Liver (tissue), 9 donors: ENCODE results near the gene PCDHB7. TPM values are rescaled to one million over a fixed set of nuclear protein-coding genes. Genes with fewer than 3 reads are reported as not detected.
"Not testable (repeated sequence)": the region's sequence is repeated elsewhere in the genome, so short reads cannot be mapped to it uniquely, and the experiment has no call there.

ENCODE experiments used
- DNase-seq: peaks from one replicate; pipeline ENCODE4 v3.0.0-alpha.2; 2017; ENCODE audit warnings: low spot score
- H3K27ac ChIP-seq, 2 donors: one replicate each; pipeline ENCODE4 v1.7.0; 2013; ENCODE audit warnings: inconsistent platforms in 2 of 2, low read length in 2 of 2, control low read depth in 1 of 2, low read depth in 1 of 2, mild to moderate bottlenecking in 1 of 2
- H3K27me3 ChIP-seq, 4 donors: one replicate each; pipeline versions ENCODE4 v1.6.1 to v1.7.0; 2013; ENCODE audit warnings: low read length in 3 of 4, inconsistent platforms in 1 of 4, mild to moderate bottlenecking in 1 of 4, moderate library complexity in 1 of 4; ENCODE audit not compliant: control insufficient read depth in 4 of 4, insufficient read depth in 4 of 4
- H3K36me3 ChIP-seq, 4 donors: one replicate each; pipeline versions ENCODE4 v1.6.1 to v1.7.0; 2013; ENCODE audit warnings: low read length in 3 of 4, mild to moderate bottlenecking in 3 of 4, low read depth in 1 of 4, moderate library complexity in 1 of 4; ENCODE audit not compliant: control insufficient read depth in 4 of 4, insufficient read depth in 3 of 4
- H3K4me1 ChIP-seq, 4 donors: one replicate each; pipeline versions ENCODE4 v1.6.1 to v1.7.0; 2013; ENCODE audit warnings: low read length in 3 of 4, mild to moderate bottlenecking in 3 of 4, moderate library complexity in 1 of 4; ENCODE audit not compliant: control insufficient read depth in 4 of 4, insufficient read depth in 4 of 4
- H3K4me3 ChIP-seq, 3 donors: one replicate each; pipeline versions ENCODE4 v1.6.1 to v1.7.0; 2013; ENCODE audit warnings: low read length in 3 of 3, control low read depth in 1 of 3, low read depth in 1 of 3, mild to moderate bottlenecking in 1 of 3
- H3K9ac ChIP-seq, 2 donors: one replicate each; pipeline ENCODE4 v1.7.0; 2013; ENCODE audit warnings: low read length in 2 of 2, mild to moderate bottlenecking in 2 of 2, moderate library complexity in 2 of 2, control low read depth in 1 of 2, low read depth in 1 of 2
- H3K9me3 ChIP-seq, 4 donors: one replicate each; pipeline versions ENCODE4 v1.6.1 to v1.7.0; 2013; ENCODE audit warnings: low read length in 3 of 4; ENCODE audit not compliant: control insufficient read depth in 4 of 4
- FOXA1 ChIP-seq: IDR thresholded peaks from 2 replicates; pipeline ENCODE4 v1.6.1; 2016; ENCODE audit warnings: antibody characterized with exemption
- FOXA2 ChIP-seq: IDR thresholded peaks from 2 replicates; pipeline ENCODE4 v1.6.1; 2016; ENCODE audit warnings: antibody characterized with exemption
- GABPA ChIP-seq, 2 donors: IDR thresholded peaks in 1 of 2; conservative IDR thresholded peaks in 1 of 2; 2 replicates each; pipeline ENCODE4 v1.6.1; 2016; ENCODE audit warnings: antibody characterized with exemption in 2 of 2, mild to moderate bottlenecking in 1 of 2, moderate library complexity in 1 of 2
- HNF4A ChIP-seq, 2 donors: conservative IDR thresholded peaks; 2 replicates each; pipeline ENCODE4 v1.6.1; 2016; ENCODE audit warnings: antibody characterized with exemption in 2 of 2, mild to moderate bottlenecking in 2 of 2
- HNF4G ChIP-seq: IDR thresholded peaks from 2 replicates; pipeline ENCODE4 v1.6.1; 2016; ENCODE audit warnings: antibody characterized with exemption
- JUND ChIP-seq, 2 donors: IDR thresholded peaks; 2 replicates each; pipeline ENCODE4 v1.6.1; 2016; ENCODE audit warnings: antibody characterized with exemption in 2 of 2
- NR2F2 ChIP-seq: IDR thresholded peaks from 2 replicates; pipeline ENCODE4 v1.6.1; 2016; ENCODE audit warnings: antibody characterized with exemption
- RAD21 ChIP-seq, 2 donors: IDR thresholded peaks; 2 replicates each; pipeline ENCODE4 v1.6.1; 2016; ENCODE audit warnings: antibody characterized with exemption in 2 of 2, mild to moderate bottlenecking in 2 of 2
- RXRA ChIP-seq, 2 donors: IDR thresholded peaks; 2 replicates each; pipeline ENCODE4 v1.6.1; 2017 to 2018; ENCODE audit warnings: antibody characterized with exemption in 2 of 2, mild to moderate bottlenecking in 1 of 2
- TAF1 ChIP-seq: conservative IDR thresholded peaks from 2 replicates; pipeline ENCODE4 v1.6.1; 2016; ENCODE audit warnings: antibody characterized with exemption, mild to moderate bottlenecking
- YY1 ChIP-seq: IDR thresholded peaks from 2 replicates; pipeline ENCODE4 v1.6.1; 2016; ENCODE audit warnings: antibody characterized with exemption, mild to moderate bottlenecking
- WGBS: extraction: QIAGEN DNeasy Blood & Tissue Kit; methylation state at CpG from one replicate; pipeline ENCODE4 v1.1.7; 2013; 5-methylcytosine and 5-hydroxymethylcytosine counted together
- polyA plus RNA-seq, 2 donors: library from polyadenylated mRNA; stranded (reverse) in 1 of 2; unstranded in 1 of 2; fragments of 200-250 nt in 1 of 2; fragments of >200 nt in 1 of 2; fragmentation: Nextera tagmentation in 1 of 2; extraction: Ambion mirVana in 1 of 2; gene quantifications; one replicate each; pipeline versions ENCODE4 v1.2.1 to v1.2.3, GENCODE V29; 2013 to 2015
- total RNA-seq, 2 donors: library from RNA; depleted of rRNA; stranded (reverse); fragments of >200 nt; gene quantifications; one replicate each; pipeline ENCODE4 v1.2.3, GENCODE V29; 2014
- TF ChIP-seq, protein P1 (sequence below): IDR thresholded peaks from 2 replicates; pipeline ENCODE4 v1.6.1; 2016; ENCODE audit warnings: antibody characterized with exemption
- TF ChIP-seq, protein P2 (sequence below): IDR thresholded peaks from 2 replicates; pipeline ENCODE4 v1.6.1; 2016; ENCODE audit warnings: antibody characterized with exemption
- TF ChIP-seq, protein P3 (sequence below): fragments of 150-350 bp; IDR thresholded peaks from 2 replicates; pipeline ENCODE4 v1.5.1; 2017; ENCODE audit warnings: improper control_type of control experiment, low read depth, low read length; ENCODE audit not compliant: missing input control
- TF ChIP-seq, protein P4 (sequence below): IDR thresholded peaks from 2 replicates; pipeline ENCODE4 v1.6.1; 2016; ENCODE audit warnings: antibody characterized with exemption
- TF ChIP-seq, protein P5 (sequence below): IDR thresholded peaks from 2 replicates; pipeline ENCODE4 v1.6.1; 2016; ENCODE audit warnings: antibody characterized with exemption, mild to moderate bottlenecking
- donor health status: healthy.
- donor health status: healthy.
- donor health status: healthy.
- donor health status: healthy.
- donor health status: healthy.

The PCDHB7 gene
- total and polyA plus RNA-seq, 4 donors = 0.08 to 0.21 (median 0.09) TPM; not detected in 1

DNA sequence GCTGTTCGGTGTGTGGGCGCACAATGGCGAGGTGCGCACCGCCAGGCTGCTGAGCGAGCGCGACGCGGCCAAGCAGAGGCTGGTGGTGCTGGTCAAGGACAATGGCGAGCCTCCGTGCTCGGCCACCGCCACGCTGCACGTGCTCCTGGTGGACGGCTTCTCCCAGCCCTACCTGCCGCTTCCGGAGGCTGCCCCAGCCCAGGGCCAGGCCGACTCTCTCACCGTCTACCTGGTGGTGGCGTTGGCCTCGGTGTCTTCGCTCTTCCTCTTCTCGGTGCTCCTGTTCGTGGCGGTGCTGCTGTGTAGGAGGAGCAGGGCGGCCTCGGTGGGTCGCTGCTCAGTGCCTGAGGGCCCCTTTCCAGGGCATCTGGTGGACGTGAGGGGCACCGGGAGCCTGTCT is 7.4 kb downstream of the PCDHB7 start:
- WGBS = 33% methylated on average over 32 of the region's 32 CpGs
- not testable (repeated sequence) for H3K36me3 ChIP-seq, H3K4me3 ChIP-seq, H3K4me1 ChIP-seq, DNase-seq, H3K27ac ChIP-seq, H3K9ac ChIP-seq
- Histone ChIP-seq H3K27me3 (peaks cover 0 to 16% (median 4%) of the 10 kb centered on the region in 4 donors), H3K9me3 (peaks cover 20 to 53% (median 27%) of the 10 kb centered on the region in 4 donors)

DNA sequence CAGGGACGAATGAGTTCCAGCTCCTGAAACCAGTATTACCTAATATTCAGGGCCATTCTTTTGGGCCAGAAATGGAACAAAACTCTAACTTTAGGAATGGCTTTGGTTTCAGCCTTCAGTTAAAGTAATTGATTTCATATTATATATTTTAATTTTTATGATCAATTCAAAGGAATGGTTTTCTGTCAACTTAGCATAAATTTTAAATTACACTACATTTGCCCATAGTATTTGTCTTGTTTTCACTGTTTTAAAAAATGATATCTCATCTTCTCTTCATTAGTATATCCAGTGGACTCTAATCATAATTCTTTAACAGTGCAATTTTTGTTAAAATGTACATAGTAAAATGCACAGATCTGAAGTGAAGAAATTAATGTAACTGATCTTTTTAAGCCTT is 7.9 kb downstream of the PCDHB7 start:
- no peak overlapping the region for H3K4me3 ChIP-seq
- TF ChIP-seq GABPA (IDR thresholded peaks at IDR 0.05 in 1 of 2, conservative IDR thresholded peaks at IDR 0.05 in 1 of 2) (no peak), FOXA2 (no peak), RAD21 (IDR thresholded peaks at IDR 0.05) (no peak), NR2F2 (no peak), YY1 (no peak), RXRA (IDR thresholded peaks at IDR 0.05) (no peak), HNF4A (conservative IDR thresholded peaks at IDR 0.05) (no peak), HNF4G (no peak), JUND (IDR thresholded peaks at IDR 0.05) (no peak), TAF1 (no peak), FOXA1 (no peak)
- TF ChIP-seq, protein P1, sequence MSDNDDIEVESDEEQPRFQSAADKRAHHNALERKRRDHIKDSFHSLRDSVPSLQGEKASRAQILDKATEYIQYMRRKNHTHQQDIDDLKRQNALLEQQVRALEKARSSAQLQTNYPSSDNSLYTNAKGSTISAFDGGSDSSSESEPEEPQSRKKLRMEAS = no peak
- TF ChIP-seq, protein P2, sequence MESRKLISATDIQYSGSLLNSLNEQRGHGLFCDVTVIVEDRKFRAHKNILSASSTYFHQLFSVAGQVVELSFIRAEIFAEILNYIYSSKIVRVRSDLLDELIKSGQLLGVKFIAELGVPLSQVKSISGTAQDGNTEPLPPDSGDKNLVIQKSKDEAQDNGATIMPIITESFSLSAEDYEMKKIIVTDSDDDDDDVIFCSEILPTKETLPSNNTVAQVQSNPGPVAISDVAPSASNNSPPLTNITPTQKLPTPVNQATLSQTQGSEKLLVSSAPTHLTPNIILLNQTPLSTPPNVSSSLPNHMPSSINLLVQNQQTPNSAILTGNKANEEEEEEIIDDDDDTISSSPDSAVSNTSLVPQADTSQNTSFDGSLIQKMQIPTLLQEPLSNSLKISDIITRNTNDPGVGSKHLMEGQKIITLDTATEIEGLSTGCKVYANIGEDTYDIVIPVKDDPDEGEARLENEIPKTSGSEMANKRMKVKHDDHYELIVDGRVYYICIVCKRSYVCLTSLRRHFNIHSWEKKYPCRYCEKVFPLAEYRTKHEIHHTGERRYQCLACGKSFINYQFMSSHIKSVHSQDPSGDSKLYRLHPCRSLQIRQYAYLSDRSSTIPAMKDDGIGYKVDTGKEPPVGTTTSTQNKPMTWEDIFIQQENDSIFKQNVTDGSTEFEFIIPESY = no peak
- TF ChIP-seq, protein P3, sequence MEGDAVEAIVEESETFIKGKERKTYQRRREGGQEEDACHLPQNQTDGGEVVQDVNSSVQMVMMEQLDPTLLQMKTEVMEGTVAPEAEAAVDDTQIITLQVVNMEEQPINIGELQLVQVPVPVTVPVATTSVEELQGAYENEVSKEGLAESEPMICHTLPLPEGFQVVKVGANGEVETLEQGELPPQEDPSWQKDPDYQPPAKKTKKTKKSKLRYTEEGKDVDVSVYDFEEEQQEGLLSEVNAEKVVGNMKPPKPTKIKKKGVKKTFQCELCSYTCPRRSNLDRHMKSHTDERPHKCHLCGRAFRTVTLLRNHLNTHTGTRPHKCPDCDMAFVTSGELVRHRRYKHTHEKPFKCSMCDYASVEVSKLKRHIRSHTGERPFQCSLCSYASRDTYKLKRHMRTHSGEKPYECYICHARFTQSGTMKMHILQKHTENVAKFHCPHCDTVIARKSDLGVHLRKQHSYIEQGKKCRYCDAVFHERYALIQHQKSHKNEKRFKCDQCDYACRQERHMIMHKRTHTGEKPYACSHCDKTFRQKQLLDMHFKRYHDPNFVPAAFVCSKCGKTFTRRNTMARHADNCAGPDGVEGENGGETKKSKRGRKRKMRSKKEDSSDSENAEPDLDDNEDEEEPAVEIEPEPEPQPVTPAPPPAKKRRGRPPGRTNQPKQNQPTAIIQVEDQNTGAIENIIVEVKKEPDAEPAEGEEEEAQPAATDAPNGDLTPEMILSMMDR = no peak
- TF ChIP-seq, protein P4, sequence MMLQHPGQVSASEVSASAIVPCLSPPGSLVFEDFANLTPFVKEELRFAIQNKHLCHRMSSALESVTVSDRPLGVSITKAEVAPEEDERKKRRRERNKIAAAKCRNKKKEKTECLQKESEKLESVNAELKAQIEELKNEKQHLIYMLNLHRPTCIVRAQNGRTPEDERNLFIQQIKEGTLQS = no peak
- TF ChIP-seq, protein P5, sequence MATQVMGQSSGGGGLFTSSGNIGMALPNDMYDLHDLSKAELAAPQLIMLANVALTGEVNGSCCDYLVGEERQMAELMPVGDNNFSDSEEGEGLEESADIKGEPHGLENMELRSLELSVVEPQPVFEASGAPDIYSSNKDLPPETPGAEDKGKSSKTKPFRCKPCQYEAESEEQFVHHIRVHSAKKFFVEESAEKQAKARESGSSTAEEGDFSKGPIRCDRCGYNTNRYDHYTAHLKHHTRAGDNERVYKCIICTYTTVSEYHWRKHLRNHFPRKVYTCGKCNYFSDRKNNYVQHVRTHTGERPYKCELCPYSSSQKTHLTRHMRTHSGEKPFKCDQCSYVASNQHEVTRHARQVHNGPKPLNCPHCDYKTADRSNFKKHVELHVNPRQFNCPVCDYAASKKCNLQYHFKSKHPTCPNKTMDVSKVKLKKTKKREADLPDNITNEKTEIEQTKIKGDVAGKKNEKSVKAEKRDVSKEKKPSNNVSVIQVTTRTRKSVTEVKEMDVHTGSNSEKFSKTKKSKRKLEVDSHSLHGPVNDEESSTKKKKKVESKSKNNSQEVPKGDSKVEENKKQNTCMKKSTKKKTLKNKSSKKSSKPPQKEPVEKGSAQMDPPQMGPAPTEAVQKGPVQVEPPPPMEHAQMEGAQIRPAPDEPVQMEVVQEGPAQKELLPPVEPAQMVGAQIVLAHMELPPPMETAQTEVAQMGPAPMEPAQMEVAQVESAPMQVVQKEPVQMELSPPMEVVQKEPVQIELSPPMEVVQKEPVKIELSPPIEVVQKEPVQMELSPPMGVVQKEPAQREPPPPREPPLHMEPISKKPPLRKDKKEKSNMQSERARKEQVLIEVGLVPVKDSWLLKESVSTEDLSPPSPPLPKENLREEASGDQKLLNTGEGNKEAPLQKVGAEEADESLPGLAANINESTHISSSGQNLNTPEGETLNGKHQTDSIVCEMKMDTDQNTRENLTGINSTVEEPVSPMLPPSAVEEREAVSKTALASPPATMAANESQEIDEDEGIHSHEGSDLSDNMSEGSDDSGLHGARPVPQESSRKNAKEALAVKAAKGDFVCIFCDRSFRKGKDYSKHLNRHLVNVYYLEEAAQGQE = no peak
- WGBS = 27% methylated on average over 1 of the region's 1 CpG
- H3K4me1 ChIP-seq = no peaks in the 10 kb centered on the region
- no peak overlapping the region for H3K9ac ChIP-seq
- peaks cover 20 to 50% (median 26%) of the 10 kb centered on the region in 4 donors for H3K9me3 ChIP-seq
- H3K27ac ChIP-seq = no peak overlapping the region
- no peaks in the 10 kb centered on the region for H3K36me3 ChIP-seq
- H3K27me3 ChIP-seq = peaks cover 0 to 13% (median 2%) of the 10 kb centered on the region in 4 donors
- no peak for DNase-seq
